ENCODE results near the gene ITPRIP.

DNA sequence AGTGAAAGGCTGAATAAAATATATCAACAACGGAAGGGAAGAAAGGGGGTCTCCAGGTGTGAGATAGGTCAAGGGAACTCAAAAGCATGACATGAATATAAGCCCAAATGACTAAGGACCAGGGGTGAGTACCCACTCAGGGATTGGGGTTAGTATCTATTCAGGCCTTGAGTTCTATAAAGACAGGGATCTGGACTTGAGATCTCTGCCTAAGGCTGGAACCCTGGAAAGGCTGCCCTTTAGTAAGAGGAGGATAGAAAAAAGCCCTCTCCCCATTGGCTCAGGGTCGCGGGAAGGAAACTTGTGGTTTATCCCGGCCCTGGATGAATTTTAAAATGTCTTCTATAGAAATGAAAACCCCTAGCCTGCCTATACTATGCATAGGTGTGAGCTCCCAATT lies 2.4 kb upstream of the ITPRIP start:
- TF ChIP-seq, protein P1, sequence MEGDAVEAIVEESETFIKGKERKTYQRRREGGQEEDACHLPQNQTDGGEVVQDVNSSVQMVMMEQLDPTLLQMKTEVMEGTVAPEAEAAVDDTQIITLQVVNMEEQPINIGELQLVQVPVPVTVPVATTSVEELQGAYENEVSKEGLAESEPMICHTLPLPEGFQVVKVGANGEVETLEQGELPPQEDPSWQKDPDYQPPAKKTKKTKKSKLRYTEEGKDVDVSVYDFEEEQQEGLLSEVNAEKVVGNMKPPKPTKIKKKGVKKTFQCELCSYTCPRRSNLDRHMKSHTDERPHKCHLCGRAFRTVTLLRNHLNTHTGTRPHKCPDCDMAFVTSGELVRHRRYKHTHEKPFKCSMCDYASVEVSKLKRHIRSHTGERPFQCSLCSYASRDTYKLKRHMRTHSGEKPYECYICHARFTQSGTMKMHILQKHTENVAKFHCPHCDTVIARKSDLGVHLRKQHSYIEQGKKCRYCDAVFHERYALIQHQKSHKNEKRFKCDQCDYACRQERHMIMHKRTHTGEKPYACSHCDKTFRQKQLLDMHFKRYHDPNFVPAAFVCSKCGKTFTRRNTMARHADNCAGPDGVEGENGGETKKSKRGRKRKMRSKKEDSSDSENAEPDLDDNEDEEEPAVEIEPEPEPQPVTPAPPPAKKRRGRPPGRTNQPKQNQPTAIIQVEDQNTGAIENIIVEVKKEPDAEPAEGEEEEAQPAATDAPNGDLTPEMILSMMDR (IDR thresholded peaks at IDR 0.05): no peak
- no peak for TF ChIP-seq EZH2 (IDR thresholded peaks at IDR 0.05)

Data from neural progenitor cell (in vitro differentiated cells).